ENCODE results near the gene WWOX. TPM values are rescaled to one million over a fixed set of nuclear protein-coding genes. Genes with fewer than 3 reads are reported as not detected.

WWOX gene
- total RNA-seq, 1 experiment from 2014 or later: 35.6 TPM

- H3F3A ChIP-seq (ENCODE audit: insufficient read depth, low read depth): no peaks in the 10 kb centered on the region
- intact Hi-C loops (cut with micrococcal nuclease; ENCODE audit: unreplicated experiment): no loop called here
- TF ChIP-seq EZH2 (IDR thresholded peaks at IDR 0.05; ENCODE audit: low read depth): no peak
- TF ChIP-seq CTCF (conservative IDR thresholded peaks at IDR 0.05): no peak
- H3K4me2 ChIP-seq: no peak overlapping the region
- no peaks in the 10 kb centered on the region for H3K9me3 ChIP-seq (ENCODE audit: insufficient read depth, low read depth)
- no peak overlapping the region for H3K4me3 ChIP-seq
- no peaks in the 10 kb centered on the region for H3K4me1 ChIP-seq (replicated peaks; ENCODE audit: insufficient read depth)
- no peak overlapping the region for H3K27ac ChIP-seq
- BruUV-seq (replicated peaks): no TSS peak
- no peaks in the 10 kb centered on the region for H3K36me3 ChIP-seq (ENCODE audit: low read depth)
- no peak for DNase-seq
- no peaks in the 10 kb centered on the region for H3K9me2 ChIP-seq (ENCODE audit: insufficient read depth)
- POLR2A ChIA-PET (ENCODE audit: unreplicated experiment): no interaction called here
- no peak overlapping the region for H2AFZ ChIP-seq
- no peaks in the 10 kb centered on the region for H3K27me3 ChIP-seq (ENCODE audit: insufficient read depth, low read depth)
- no peaks in the 10 kb centered on the region for H3K79me2 ChIP-seq (ENCODE audit: low read depth)
- no peaks in the 10 kb centered on the region for H4K20me1 ChIP-seq (ENCODE audit: insufficient read depth)
- CTCF ChIA-PET: no interaction called here
Measured at GRCh38 chr16:78995441-78995840, 896.0 kb downstream of the WWOX start.

GRCh38 chr16:78996790-78997189 lies 897.3 kb downstream of the WWOX start:
- CTCF ChIA-PET: no interaction called here

GRCh38 chr16:78998879-78999278 lies 899.4 kb downstream of the WWOX start:
- no peaks in the 10 kb centered on the region for H3K9me3 ChIP-seq (ENCODE audit: insufficient read depth, low read depth)
- no peaks in the 10 kb centered on the region for H3F3A ChIP-seq (ENCODE audit: insufficient read depth, low read depth)
- ChIA-PET CTCF (no interaction called here), POLR2A (ENCODE audit: unreplicated experiment) (no interaction called here)
- intact Hi-C loops (cut with micrococcal nuclease; ENCODE audit: unreplicated experiment): no loop called here
- TF ChIP-seq EZH2 (IDR thresholded peaks at IDR 0.05; ENCODE audit: low read depth) (no peak), CTCF (conservative IDR thresholded peaks at IDR 0.05) (no peak)
- no peaks in the 10 kb centered on the region for H4K20me1 ChIP-seq (ENCODE audit: insufficient read depth)
- H3K4me2 ChIP-seq: no peak overlapping the region
- no TSS peak for BruUV-seq (replicated peaks)
- no peaks in the 10 kb centered on the region for H3K36me3 ChIP-seq (ENCODE audit: low read depth)
- no peaks in the 10 kb centered on the region for H3K79me2 ChIP-seq (ENCODE audit: low read depth)
- no peak overlapping the region for H3K4me3 ChIP-seq
- DNase-seq: no peak
- no peaks in the 10 kb centered on the region for H3K9me2 ChIP-seq (ENCODE audit: insufficient read depth)
- H3K4me1 ChIP-seq (replicated peaks; ENCODE audit: insufficient read depth): no peaks in the 10 kb centered on the region
- no peak overlapping the region for H2AFZ ChIP-seq
- H3K27me3 ChIP-seq (ENCODE audit: insufficient read depth, low read depth): no peaks in the 10 kb centered on the region
- no peak overlapping the region for H3K27ac ChIP-seq

More at GRCh38 chr16:78996790-78997189, 897.3 kb downstream of the WWOX start:
- no peak overlapping the region for H2AFZ ChIP-seq
- no peak overlapping the region for H3K4me3 ChIP-seq
- no peaks in the 10 kb centered on the region for H3K79me2 ChIP-seq (ENCODE audit: low read depth)
- H4K20me1 ChIP-seq (ENCODE audit: insufficient read depth): no peaks in the 10 kb centered on the region
- H3K4me1 ChIP-seq (replicated peaks; ENCODE audit: insufficient read depth): no peaks in the 10 kb centered on the region
- TF ChIP-seq CTCF (conservative IDR thresholded peaks at IDR 0.05): no peak
- H3K9me3 ChIP-seq (ENCODE audit: insufficient read depth, low read depth): no peaks in the 10 kb centered on the region
- H3K36me3 ChIP-seq (ENCODE audit: low read depth): no peaks in the 10 kb centered on the region
- no peaks in the 10 kb centered on the region for H3F3A ChIP-seq (ENCODE audit: insufficient read depth, low read depth)
- POLR2A ChIA-PET (ENCODE audit: unreplicated experiment): no interaction called here
- no peak overlapping the region for H3K4me2 ChIP-seq
- intact Hi-C loops (cut with micrococcal nuclease; ENCODE audit: unreplicated experiment): no loop called here
- H3K27me3 ChIP-seq (ENCODE audit: insufficient read depth, low read depth): no peaks in the 10 kb centered on the region
- no peak overlapping the region for H3K27ac ChIP-seq
- no TSS peak for BruUV-seq (replicated peaks)
- no peak for DNase-seq
- no peaks in the 10 kb centered on the region for H3K9me2 ChIP-seq (ENCODE audit: insufficient read depth)

All from PC-9 (cell line).